GM19397 (cell line): ENCODE data around the gene EVX2.

Source experiments
- ATAC-seq: cut with Tn5 transposase; IDR thresholded peaks from one replicate; pipeline ENCODE4 v1.9.1; 2021; ENCODE audit warnings: mild to moderate bottlenecking, moderate library complexity; ENCODE audit not compliant: unreplicated experiment

The EVX2 gene

DNA sequence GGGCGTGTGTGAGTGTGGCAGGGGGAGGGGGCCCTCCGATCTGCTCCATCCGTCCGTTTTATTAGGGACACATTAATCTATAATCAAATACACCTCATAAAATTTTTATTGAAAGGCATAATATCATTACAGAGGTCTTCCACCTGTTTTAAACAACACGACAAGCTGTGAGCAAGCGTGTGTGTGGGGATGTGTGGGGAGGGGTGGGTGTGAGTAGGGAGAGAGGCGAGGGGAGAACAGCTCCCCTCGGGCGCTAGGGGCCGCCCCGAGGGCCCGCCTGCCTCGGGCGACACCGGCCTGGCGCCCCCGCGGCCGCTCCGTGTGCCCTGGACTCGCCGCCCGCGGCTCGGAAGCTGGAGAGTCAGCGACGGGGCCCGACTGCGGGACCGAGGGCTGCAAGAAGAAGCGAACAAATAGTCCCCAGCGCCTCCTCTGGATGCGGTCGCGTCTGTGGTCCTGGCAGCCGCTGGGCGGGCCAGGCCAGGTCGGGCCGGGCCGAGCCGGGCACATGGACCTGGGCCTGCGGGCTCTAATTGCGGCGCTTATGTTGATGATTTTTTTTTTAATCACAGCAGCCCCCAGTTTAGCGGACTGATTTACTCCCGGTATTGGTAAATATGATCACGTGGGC, 38.4 kb upstream of the EVX2 start:
- ATAC-seq: no peak

DNA sequence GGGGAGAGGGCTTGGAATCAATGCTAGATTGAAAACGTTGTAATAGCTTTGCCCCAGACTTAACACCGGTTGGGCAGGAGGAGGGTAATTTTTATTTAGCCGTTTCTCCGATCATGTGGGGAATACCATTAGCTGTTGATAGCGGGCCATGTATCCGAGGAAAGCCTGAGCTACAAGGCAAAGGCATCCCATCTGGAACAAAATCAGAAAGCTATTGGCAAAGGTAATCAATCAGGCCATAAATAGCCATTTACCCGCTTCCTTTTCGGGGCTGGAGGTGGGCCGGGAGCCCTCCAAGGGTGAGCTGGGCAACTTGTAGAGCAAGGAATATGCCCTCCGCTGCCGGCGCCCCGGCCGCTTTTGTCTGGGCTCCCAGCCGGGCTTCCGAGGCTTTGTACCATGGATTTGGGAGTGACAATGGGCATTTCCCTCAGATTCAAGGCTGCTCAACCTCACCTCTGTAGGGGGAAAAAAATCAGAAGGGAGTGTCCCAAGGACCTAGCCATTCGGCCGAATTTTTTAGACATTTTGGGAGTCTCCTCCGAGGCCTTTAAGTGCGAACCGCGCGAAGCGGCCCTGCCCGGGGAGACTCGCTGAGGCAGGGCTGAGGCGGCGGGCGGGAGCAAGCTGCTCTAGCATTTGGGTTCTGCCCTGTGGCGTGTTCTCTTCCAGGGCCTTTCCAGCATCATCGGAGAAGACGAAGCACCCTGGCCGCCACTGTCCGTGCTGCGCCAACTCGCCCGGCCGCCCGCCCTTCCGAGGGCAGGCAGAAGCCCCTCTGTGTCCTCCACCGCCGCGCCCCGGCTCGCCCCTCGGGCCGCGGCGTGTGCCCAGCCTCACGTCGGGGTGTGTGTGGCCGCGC, 37.7 kb upstream of the EVX2 start:
- ATAC-seq: no peak

DNA sequence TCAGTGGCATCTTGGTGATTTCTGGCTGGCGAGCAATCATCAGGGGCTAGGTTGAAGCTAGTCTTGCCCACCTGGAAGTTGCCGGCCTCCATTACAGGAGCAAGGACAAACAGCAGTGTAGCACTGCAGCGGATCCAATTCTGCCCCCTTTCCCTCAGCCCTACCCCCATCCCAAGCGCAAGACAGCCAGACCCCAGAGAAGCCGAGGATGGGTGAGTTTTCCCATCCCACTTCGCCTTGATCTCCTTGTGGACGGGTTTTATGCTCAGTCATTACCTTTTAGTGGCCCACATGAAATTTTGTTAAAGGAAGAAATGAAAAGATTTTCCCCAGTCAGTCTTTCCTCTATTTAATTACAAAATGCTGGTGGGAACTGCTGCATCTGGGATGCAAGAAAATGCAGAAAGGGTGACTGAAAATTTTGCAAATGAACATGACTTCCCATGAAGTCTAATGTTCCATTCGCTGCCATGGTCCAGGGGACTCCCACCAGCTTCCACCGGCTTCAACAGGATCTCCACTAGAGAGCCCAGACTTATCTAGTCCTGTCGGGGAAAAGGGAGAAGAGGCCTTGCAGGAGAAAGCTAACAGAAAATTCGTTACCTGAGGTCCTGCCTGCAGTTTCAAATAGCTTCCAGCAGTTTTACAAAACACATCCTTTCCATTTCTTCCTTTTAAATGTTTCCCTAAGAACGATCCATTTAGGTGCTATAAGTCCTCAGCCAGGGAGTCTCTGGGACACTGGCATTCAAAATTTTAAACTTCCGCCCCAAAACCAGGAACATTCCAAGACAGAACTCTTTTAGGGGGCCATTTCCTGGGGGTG, 36.8 kb upstream of the EVX2 start:
- ATAC-seq: no peak

- ATAC-seq: no peak
Measured at GRCh38 chr2:176118601-176119339, 35.0 kb upstream of the EVX2 start.

DNA sequence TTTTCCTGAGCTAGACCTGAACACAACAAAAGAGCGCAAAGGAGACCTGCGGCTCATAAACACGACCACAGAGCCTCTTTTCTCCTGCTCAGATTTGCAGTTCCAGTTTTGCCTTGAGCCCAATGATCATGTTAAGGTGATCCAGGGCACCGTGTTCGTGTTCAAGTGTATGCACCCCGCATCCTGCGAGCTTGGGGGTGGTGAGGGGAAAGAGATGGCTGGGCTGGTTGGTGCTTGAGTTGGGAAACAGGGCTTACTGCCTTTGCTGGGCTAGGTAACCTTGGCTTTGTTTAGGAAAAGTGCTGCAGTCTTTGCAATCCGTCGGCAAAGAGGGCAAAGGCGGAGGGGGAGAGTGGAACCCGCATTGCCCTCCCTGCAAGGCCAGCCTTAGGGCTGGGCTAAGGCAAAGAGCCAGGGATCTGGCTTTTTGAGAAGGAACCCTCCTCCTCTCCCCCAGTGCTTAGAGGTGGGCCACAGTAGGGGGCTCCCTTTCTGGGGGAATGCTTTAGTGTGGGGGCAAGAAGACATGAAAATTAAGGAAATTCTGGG, 34.1 kb upstream of the EVX2 start:
- no peak for ATAC-seq

DNA sequence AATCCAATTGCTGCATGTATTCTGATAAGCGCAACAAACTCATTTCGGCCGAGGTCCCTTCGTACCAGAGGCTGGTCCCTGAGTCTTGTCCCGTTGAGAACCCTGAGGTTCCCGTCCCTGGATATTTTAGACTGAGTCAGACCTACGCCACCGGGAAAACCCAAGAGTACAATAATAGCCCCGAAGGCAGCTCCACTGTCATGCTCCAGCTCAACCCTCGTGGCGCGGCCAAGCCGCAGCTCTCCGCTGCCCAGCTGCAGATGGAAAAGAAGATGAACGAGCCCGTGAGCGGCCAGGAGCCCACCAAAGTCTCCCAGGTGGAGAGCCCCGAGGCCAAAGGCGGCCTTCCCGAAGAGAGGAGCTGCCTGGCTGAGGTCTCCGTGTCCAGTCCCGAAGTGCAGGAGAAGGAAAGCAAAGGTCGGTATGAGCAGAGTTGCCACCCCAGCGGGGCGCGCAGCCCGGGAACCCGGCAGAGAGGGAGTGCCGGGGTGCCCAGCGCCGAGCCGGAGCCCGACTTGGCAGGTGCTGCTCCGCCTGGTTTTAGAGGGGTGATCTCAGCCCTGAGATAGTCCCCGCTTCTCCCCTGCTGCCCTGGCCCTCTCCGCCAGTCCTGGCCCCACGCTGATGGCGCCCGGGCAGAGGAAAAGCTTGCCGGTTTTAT, 33.5 kb upstream of the EVX2 start:
- ATAC-seq: no peak

DNA sequence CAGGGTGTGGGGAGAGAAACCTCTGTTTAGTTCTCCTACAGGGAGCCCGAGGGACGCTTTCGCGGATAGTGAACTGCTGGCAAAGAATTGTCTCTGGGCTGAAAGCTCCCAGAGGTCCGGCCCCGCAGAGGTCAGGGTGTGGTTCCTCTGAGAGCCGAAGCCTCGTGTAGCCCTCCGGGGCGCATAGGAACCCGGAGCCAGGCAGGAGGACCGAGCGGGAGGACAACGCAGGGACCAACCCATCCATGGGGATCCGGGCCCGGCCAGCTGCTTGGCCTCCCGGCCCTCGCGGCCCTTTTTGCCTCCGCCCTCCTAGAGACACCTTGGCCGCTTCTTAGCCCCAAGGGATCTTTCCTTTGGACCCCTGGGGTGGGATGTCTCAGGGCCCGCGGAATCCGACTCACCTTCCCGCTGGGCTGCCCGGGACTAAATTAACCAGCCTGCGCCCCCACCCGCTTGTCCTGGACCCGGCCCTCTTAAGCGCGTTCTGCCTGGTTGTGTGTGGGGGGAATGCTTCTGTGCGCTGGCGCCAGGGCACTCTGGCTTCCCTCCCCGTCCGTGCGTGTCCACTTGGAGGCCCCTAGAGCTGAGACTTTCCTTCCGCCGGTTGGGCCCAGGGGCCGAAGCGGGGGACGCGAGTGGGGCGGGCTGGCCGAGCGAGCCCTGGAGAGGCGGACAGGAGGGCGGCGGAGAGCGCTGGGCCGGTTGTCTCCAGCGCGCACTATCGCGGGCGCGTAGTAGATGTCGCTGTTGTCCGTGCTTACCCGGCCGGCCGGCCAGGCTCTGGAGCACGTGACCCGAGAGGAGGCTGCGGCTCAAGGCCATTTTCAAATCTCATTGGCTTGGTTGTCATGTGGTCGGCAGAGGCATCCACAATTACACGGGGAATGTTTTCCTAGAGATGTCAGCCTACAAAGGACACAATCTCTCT, 32.4 kb upstream of the EVX2 start, which contains the start of gene HOXD10:
Gene HOXD10 (plus strand): TSS at position 896 of the 931 bp plus-strand sequence. CDS start 56 bp downstream, outside the sequence.
- no peak for ATAC-seq

DNA sequence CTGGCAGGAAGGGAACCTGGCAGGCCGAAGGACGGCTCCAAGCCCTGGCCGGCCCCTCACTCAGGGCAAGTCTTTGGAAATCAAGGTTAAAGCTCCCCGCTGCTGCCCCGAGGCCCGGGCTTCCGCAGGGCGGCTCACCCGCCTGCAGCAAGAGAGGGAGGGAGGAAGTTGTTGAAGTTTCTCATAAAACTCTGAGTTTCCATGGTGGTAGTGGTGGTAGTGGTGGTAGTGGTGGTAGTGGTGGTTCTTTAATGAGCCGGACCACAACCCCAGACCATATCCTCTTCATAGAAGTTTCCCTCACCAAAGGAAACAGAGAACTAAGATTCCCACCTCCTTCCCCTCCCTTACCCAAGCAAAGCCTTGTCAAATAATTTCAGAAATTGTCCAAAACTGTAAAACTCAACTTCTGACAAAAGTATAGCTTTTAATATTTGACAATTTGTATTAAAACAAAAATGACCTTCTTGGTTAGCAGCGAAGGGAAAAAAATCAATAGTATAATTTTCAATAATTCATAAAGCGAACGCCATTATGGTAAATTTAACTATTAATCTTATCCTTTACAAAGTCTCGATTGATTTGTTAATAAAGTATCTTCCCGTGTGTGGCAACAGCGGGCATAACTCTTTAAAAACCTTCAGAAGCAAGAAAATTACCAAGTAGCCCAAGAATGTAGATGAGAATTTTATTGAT, 31.3 kb upstream of the EVX2 start:
- no peak for ATAC-seq

- no peak for ATAC-seq
Measured at GRCh38 chr2:176114120-176114929, 30.6 kb upstream of the EVX2 start.

GRCh38 chr2:176112375-176113302, 28.9 kb upstream of the EVX2 start:
- no peak for ATAC-seq

GRCh38 chr2:176111846-176112374, 28.1 kb upstream of the EVX2 start:
- ATAC-seq: no peak

DNA sequence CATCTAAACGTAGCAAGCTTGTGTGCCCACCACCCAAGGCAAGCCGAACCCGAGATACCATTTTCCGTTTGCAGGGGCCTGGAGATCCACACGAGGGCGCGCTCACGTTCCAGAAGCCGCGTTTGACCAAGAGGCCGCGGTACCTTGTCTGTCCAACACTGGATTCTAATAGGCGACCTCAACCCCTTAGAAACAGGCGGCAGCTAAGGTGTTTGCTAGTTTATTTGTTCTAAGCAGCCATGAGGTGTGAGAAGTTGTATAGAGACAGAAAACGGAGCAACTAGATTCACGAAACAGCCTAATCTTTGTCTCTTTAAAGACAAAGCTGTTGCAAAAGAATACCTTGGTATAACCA, 27.5 kb upstream of the EVX2 start:
- no peak for ATAC-seq

- ATAC-seq: no peak
Measured at GRCh38 chr2:176110415-176111308, 26.9 kb upstream of the EVX2 start.

GRCh38 chr2:176109946-176110345, 26.2 kb upstream of the EVX2 start:
- no peak for ATAC-seq

DNA sequence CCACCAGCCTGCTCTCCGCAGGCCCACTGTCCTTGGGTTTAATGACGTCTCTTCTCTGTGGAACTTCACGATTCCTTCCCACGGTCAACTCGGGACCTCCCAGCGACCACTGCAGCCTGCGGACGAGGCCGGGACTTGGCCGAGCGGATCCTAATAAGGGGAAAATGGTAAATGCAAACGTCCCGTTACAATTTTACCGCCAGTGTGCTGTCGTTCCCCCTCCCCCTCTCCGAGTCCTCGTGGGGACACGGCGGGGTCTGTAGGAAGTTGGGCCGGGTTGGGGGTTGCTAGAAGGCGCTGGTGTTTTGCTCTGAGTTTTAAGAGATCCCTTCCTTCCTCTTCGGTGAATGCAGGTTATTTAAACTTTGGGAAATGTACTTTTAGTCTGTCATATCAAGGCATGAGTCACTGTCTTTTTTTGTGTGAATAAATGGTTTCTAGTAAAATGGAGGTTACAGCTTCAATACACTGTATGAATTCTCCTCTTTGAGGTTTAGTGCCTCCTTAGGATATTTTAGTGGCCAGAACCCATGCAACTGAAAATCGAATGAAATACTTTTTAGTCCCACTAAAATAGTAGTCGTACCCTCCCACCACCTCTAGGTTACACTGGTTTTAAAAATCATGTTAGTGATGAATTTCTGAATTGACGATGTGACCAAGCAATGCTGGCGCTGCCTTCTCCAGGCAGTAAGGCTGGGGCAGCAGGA, 25.6 kb upstream of the EVX2 start:
- no peak for ATAC-seq
